GM18867 (cell line): Measurements from ENCODE around the gene OASL.

Experiments
- ATAC-seq: cut with Tn5 transposase; IDR thresholded peaks from one replicate; pipeline ENCODE4 v1.9.1; 2021; ENCODE audit warnings: mild to moderate bottlenecking, moderate library complexity; ENCODE audit not compliant: unreplicated experiment

Gene OASL

GRCh38 chr12:121015825-121016766, 22.9 kb downstream of the OASL start, which contains the start of gene C12orf43:
TSS of gene C12orf43 (minus strand) at chr12:121016487. CDS start at chr12:121016474, 13 bp downstream.
- ATAC-seq, result peak; percentile 93

DNA sequence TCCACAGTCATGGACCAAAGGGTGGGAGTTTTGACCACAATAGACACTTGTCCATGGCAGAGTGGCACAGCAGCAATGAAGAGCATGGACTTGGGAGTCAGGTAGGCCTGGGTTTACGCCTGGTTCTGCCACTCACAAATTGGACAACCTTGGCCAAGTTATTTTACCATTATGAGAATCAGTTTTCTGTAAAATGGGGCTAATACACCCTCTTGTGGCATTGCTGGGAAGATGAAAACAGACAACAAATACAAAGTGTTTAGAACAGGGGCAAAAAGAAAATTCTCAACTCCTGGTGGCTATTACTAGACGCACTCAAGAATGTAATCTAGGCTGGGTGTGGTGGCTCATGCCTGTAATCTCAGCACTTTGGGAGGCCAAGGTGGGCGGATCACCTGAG, 25.3 kb downstream of the OASL start:
- no peak for ATAC-seq

DNA sequence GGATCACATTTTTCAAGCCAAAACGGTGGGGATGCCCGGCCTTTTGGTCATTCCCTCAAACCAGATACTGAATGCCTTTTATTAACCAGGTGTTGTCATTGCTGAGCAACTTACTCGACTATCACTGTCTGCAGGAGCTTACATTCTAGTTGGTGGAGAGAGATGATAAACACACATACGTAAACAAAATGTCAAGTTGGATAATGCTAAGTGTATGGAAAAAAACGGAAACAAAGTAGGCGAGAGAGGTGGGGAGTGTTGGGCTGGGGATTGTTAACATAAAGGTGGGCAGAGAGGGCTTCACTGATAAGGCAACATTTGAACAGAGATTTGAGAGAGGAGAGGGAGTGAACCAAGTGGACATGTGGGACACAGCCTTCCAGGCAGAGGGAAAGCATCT, 27.2 kb downstream of the OASL start:
- no peak for ATAC-seq

DNA sequence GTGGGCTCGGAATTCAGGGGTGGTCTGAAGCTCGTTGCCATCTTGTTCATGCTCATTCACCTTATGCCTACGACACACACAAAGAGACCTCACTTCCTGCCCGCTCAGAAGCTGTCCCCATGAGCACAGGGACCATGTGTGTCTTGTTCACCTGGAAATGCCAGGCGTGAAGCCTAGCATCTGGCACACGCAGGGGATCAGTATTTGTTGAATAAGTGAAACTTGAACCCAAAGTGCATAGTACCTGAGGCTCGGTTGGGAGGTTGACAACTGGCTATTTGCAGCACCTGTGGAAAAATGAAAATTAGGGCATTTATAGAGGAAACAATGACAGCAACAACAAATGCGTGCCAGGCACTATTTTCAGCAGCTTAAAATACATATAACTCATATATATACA, 28.2 kb downstream of the OASL start:
- no peak for ATAC-seq

GRCh38 chr12:121009741-121010140, 29.3 kb downstream of the OASL start:
- no peak for ATAC-seq

GRCh38 chr12:121008347-121009098, 30.5 kb downstream of the OASL start:
- ATAC-seq, result no peak

- ATAC-seq, result no peak
Observed at GRCh38 chr12:121005346-121005815, 33.7 kb downstream of the OASL start.

- ATAC-seq, result no peak
Observed at GRCh38 chr12:121004253-121004815, 34.7 kb downstream of the OASL start.

- no peak for ATAC-seq
Observed at GRCh38 chr12:121003650-121004049, 35.4 kb downstream of the OASL start.

- ATAC-seq, result no peak
Observed at GRCh38 chr12:121001841-121002483, 37.1 kb downstream of the OASL start.

- no peak for ATAC-seq
Observed at GRCh38 chr12:121001060-121001459, 38.0 kb downstream of the OASL start.

DNA sequence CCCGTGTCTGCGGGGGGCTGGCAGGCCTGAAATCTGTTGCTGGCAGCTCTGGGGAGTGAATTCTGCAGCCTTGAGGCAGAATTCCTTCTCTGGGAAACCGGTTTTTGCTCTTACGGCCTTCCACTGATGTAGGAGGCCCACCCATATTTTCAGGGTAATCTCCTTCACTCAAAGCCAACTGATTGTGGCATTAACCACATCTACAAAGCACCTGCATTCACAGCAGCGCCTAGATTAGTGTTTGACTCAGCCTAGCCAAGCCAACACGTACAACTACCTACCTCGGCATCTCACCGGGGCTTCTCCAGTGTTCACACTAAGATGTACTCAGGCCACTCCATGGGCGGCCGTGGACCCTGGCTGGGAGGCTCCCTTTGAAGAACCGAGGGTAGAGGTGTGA, 38.5 kb downstream of the OASL start:
- ATAC-seq, result no peak

- no peak for ATAC-seq
Observed at GRCh38 chr12:120999191-121000120, 39.6 kb downstream of the OASL start.

DNA sequence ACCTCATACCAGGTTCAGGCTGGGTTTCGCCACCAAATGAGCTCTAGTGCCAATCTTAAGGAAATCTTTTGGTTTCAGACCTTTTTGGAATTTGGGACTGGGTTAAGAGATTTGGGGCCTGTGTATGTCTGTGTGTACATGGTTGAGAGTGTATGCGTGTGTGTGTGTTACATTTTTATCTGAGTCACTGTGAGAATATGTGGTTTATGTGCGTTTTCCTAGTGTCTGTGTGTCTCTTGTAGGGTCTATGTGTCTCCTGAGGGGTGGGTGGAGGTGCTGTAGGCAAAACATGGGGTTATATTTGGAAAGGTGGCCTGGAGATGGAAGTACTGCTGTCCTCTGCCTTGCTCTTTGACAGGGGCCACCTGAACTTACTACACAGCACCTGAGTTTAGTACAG, 40.6 kb downstream of the OASL start:
- ATAC-seq, result no peak

DNA sequence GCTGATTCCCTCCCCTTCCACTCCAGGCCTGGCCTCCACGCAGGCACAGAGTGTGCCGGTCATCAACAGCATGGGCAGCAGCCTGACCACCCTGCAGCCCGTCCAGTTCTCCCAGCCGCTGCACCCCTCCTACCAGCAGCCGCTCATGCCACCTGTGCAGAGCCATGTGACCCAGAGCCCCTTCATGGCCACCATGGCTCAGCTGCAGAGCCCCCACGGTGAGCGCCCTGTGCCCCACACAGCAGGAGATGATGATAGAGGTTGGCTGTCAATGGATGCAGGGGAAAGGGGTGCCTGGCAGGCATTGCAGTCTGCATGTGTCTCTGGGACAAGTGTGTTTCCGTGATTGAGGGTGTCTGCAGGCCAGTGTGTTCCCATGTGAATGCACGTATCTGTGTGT, 41.6 kb downstream of the OASL start:
- no peak for ATAC-seq

DNA sequence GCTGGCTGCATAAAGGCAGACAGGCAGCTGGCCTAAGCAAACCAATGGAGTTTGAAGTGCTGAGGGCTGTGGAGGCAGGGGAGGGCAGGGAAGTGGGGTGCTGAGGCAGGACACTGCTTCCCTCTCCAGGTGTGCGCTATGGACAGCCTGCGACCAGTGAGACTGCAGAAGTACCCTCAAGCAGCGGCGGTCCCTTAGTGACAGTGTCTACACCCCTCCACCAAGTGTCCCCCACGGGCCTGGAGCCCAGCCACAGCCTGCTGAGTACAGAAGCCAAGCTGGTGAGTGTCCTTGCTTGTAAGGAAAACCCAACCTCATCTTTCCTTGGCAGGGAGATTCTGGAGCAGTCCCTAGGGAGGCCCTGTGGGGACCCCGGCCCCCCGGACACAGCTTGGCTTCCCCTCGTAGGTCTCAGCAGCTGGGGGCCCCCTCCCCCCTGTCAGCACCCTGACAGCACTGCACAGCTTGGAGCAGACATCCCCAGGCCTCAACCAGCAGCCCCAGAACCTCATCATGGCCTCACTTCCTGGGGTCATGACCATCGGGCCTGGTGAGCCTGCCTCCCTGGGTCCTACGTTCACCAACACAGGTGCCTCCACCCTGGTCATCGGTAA, 42.8 kb downstream of the OASL start:
- no peak for ATAC-seq

GRCh38 chr12:120994589-120995337, 44.3 kb downstream of the OASL start:
- no peak for ATAC-seq

DNA sequence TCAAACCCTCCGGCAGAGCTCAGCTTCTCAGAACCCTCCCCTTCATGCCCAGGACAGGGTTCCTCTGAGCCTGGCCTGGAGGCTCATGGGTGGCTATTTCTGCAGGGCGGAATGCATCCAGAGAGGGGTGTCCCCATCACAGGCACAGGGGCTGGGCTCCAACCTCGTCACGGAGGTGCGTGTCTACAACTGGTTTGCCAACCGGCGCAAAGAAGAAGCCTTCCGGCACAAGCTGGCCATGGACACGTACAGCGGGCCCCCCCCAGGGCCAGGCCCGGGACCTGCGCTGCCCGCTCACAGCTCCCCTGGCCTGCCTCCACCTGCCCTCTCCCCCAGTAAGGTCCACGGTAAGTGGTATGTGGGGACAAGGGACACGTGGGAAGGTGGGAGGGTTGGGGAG, 45.0 kb downstream of the OASL start:
- ATAC-seq, result no peak

- no peak for ATAC-seq
Observed at GRCh38 chr12:120993496-120993895, 45.5 kb downstream of the OASL start.
